HG03558 (cell line): Measurements from ENCODE around the gene PUS7.
"Not testable (repeated sequence)": the region's sequence is repeated elsewhere in the genome, so short reads cannot be mapped to it uniquely, and the experiment has no call there.

ENCODE experiments used
- ATAC-seq: cut with Tn5 transposase; IDR thresholded peaks from one replicate; pipeline ENCODE4 v1.9.1; 2021; ENCODE audit warnings: moderate number of reproducible peaks; ENCODE audit not compliant: unreplicated experiment; ENCODE audit errors: extremely low read depth

The PUS7 gene, protein sequence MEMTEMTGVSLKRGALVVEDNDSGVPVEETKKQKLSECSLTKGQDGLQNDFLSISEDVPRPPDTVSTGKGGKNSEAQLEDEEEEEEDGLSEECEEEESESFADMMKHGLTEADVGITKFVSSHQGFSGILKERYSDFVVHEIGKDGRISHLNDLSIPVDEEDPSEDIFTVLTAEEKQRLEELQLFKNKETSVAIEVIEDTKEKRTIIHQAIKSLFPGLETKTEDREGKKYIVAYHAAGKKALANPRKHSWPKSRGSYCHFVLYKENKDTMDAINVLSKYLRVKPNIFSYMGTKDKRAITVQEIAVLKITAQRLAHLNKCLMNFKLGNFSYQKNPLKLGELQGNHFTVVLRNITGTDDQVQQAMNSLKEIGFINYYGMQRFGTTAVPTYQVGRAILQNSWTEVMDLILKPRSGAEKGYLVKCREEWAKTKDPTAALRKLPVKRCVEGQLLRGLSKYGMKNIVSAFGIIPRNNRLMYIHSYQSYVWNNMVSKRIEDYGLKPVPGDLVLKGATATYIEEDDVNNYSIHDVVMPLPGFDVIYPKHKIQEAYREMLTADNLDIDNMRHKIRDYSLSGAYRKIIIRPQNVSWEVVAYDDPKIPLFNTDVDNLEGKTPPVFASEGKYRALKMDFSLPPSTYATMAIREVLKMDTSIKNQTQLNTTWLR

GRCh38 chr7:105521717-105522463, at the start of gene PUS7:
Gene PUS7, minus strand, starts transcription at chr7:105522271. Its CDS starts 13,759 bp downstream, at chr7:105508512.
- peak; percentile 74 for ATAC-seq

DNA sequence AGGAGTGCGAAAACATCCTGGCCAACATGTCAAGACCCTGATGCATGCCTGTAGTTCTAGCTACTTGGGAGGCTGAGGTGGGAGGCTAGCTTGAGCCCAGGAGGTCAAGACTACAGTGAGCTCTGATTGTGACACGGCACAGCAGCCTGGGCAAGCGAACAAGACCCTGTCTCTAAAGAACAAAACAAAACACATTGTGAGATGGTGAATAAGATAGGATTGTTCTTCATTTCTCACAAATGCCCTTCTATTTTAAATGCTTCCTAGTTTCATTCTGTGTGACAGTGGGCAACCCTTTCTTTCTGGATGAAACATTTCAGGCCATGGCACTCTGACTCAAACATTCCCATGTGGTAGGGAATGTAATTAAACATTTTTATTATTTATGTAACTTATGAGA, 45.8 kb upstream of the PUS7 start:
- ATAC-seq, result no peak

DNA sequence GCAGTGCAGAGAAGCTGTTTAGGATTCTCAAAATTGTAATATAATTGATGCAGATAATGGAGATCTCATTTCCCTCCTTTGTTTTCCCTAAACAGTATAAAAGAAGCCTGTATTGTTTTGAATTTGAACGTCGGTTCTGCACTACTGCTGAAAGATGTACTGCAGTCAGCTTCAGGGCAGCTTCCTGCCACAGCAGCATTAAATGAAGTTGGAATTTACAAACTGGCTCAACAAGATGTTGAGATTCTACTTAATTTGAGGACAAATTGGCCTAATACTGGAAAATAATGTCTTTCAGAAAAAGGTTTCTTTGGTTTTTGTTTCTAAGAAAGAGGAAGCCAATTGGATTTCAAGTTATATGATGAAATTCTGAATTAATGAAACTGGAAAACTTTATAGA, 45.0 kb upstream of the PUS7 start:
- no peak for ATAC-seq

- no peak for ATAC-seq
Measured at GRCh38 chr7:105565190-105565589, 43.1 kb upstream of the PUS7 start.

- ATAC-seq, result no peak
Measured at GRCh38 chr7:105559926-105560325, 37.9 kb upstream of the PUS7 start.

DNA sequence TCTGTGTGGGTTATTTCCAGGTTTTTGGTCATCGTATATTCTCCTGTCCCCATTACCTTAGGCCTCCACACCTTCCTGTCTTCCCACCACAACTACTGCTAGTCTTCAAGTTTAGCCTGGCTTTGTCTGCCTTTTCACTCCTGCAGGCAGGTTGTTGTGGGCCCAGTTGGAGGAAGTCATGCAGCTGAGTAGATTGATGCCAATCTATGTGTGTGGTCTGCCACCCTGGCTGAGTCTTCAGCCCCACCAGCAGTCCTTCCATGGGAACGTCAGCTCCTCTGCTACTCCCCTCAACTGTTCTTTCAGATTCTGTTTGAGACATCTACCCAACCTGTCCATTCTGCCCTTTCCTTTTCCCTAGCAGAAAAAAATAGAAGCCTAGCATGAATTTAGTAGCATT, 16.3 kb upstream of the PUS7 start:
- no peak for ATAC-seq

- ATAC-seq, result no peak
Measured at GRCh38 chr7:105532709-105533460, 10.8 kb upstream of the PUS7 start.

DNA sequence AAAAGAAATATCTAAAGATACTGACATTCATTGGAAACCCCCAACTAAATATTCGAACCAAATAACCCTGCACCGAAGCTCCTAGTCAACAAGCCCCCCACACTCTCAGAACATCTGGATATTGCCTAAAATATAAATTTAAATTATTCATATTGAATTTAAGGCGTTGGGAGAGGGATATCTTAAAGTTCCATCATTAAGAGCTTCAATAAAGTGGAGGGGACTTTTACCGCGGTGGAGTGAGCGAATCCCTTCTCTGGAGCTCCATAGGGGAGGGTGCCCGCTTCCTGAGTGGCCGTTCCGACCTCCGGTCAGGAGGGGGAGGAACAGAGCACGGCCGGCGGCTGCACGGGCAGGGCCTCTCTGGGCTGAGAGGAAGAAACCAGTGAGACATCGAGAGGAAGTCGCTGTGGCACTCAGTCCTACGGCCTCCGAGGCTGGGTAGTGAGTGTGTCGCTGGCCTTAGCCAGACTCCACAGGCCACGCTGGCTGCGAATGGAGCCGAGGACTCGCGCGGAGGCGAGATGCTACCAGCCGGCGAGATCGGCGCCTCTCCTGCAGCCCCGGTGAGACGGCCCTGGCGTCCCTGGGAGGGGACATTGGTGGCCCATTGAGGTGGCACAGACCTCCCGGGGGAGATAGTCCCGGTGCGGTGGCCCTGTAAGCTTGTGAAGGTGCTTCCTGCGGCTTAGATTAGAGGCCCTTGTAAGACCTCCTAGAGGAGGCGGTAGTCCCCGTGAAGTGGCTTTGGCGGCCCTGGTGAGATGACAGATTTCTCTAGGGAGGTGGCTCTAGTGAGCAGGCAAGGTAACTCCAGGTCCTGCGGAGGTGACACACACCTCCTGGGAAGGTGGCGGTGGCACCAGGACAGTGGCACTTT, 10.0 kb upstream of the PUS7 start, which contains the start of gene RINT1:
Gene RINT1, plus strand, starts transcription at position 410 of the 880 bp plus-strand sequence. Its CDS starts 115 bp downstream, at position 525.
- peak; percentile 93 for ATAC-seq

- ATAC-seq, result no peak
Measured at GRCh38 chr7:105530546-105530945, 8.5 kb upstream of the PUS7 start.

DNA sequence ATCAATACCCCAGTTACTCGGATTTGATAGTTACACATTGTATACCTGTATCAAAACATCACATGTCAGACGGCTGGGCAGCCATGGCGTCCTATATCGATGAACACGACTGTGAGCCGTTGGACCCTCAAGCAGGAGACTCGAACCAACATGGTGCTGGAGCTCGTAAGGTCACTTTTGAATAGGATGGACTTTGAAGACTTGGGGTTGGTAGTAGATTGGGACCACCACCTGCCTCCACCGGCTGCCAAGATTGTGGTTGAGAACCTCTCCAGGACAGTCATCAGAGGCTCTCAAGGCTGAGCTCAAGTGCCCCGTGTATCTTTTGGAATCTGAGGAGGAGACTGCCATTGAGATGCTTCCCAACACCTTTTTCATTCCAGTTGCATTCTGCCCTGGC, 8.1 kb upstream of the PUS7 start:
- ATAC-seq, result no peak

DNA sequence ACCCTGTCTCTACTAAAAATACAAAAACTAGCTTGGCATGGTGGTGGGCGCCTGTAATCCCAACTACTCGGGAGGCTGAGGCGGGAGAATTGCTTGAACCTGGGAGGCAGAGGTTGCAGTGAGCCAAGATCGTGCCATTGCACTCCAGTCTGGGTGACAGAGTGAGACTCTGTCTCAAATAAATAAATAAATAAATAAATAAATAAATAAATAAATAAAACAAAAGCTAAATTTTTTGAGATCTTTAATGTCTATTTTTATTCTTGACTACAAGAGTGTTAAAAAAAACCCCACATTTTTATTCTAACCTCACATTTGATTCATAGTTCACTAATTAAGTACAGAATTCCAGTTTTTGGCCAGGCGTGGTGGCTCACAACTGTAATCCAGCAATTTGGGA, 5.7 kb upstream of the PUS7 start:
- not testable (repeated sequence) for ATAC-seq

DNA sequence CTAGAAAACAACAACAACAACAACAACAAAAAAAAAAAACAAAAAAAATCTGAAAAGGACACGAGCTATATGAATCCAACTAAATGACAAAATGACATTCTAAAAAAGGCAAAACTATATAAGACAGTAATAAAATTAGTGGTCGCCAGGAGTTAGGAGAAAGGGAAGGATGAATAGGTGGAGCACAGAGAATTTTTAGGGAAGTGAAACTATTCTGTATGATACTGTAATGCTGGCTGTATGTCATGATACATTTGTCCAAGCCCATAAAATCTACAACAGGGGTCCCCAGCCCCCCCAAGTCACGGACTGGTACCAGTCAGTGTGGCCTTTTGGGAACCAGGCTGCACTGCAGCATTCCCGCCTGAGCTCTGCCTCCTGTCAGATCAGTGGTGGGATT, 2.8 kb upstream of the PUS7 start:
- ATAC-seq, result no peak

- not testable (repeated sequence) for ATAC-seq
Measured at GRCh38 chr7:105524423-105524822, 2.4 kb upstream of the PUS7 start.

- peak; percentile 21 for ATAC-seq
Measured at GRCh38 chr7:105521027-105521716, 899 bp downstream of the PUS7 start.

- ATAC-seq, result not testable (repeated sequence)
Measured at GRCh38 chr7:105520620-105521019, 1.5 kb downstream of the PUS7 start.

- ATAC-seq, result no peak
Measured at GRCh38 chr7:105519353-105519752, 2.7 kb downstream of the PUS7 start.

DNA sequence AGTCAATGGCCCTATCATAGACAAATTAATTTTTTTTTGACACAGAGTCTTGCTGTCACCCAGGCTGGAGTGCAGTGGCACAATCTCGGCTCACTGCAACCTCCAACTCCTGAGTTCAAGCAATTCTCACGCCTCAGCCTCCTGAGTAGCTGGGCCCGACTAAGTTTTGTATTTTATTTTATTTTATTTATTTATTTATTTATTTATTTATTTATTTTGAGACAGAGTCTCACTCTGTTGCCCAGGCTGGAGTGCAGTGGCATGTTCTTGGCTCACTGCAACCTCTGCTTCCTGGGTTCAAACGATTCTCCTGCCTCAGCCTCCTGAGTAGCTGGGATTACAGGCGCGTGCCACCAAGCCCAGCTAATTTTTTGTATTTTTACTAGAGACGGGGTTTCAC, 6.5 kb downstream of the PUS7 start:
- ATAC-seq, result not testable (repeated sequence)

DNA sequence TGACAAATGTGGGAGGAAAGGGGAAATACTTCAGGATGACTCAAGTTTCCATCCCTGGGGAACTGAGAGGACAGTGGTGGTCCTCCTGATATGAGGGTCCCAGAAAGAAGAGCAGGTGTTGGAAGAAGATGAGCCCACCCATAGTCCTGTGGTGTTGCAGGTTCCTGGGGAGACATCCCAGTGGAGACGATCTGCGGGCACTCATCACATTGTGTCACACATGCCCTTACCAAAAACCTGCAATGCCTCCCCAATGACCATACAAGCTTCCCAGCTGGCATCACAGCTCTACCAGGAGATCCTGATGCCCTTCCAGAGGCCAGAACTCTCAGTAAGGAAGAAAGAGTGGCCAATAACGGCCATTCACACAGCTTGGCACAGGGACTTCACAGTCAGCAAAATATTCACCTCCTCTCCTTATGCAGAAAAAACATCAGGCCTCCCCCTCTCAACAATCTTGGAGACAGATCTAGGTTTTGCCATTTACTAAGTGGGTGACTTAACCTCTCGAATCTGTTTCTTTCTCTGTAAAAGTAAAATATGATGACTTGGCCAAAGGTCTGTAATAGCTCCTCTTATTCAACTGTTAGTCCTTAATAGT, 9.0 kb downstream of the PUS7 start:
- no peak for ATAC-seq
